ENCODE results near the gene CD109. TPM values are rescaled to one million over a fixed set of nuclear protein-coding genes. Genes with fewer than 3 reads are reported as not detected.

CD109 gene
- total RNA-seq, 1 donor from 2014 or later, result 26.0 TPM

DNA sequence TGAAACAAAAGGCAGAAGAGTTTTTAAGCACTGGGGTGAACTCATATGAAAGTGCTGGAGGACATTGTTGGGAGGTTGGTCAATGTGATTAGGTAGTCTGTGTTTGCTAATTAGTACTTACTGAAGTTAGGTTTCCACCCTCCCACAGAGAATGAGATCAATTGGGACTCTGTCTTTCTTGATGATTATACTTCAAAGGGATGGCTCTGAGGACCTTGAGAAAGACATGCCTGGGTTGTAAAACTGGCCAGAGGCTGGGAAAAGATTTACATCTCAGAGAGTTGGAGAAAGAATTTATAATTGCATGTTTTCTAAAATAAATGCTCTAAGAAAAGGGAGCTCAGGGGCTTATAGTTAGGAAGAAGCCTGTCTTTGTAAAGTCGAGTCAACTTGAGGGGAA lies 74.0 kb downstream of the CD109 start:
- peaks cover 9% of the 10 kb centered on the region for H3K9me3 Mint-ChIP-seq (ENCODE audit: low read depth)
- no peaks in the 10 kb centered on the region for H3K27me3 Mint-ChIP-seq (ENCODE audit: low read depth)
- peaks cover 29% of the 10 kb centered on the region for H3K36me3 Mint-ChIP-seq (ENCODE audit: low read depth)
- H3K4me3 Mint-ChIP-seq (ENCODE audit: unreplicated experiment), result no peak overlapping the region
- DNase-seq (ENCODE audit: low spot score), result no peak
- no peak overlapping the region for H3K27ac Mint-ChIP-seq (ENCODE audit: unreplicated experiment)
- peaks cover 20% of the 10 kb centered on the region for H3K4me1 Mint-ChIP-seq (ENCODE audit: low read depth)
- TF ChIP-seq, protein P1, sequence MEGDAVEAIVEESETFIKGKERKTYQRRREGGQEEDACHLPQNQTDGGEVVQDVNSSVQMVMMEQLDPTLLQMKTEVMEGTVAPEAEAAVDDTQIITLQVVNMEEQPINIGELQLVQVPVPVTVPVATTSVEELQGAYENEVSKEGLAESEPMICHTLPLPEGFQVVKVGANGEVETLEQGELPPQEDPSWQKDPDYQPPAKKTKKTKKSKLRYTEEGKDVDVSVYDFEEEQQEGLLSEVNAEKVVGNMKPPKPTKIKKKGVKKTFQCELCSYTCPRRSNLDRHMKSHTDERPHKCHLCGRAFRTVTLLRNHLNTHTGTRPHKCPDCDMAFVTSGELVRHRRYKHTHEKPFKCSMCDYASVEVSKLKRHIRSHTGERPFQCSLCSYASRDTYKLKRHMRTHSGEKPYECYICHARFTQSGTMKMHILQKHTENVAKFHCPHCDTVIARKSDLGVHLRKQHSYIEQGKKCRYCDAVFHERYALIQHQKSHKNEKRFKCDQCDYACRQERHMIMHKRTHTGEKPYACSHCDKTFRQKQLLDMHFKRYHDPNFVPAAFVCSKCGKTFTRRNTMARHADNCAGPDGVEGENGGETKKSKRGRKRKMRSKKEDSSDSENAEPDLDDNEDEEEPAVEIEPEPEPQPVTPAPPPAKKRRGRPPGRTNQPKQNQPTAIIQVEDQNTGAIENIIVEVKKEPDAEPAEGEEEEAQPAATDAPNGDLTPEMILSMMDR (IDR thresholded peaks at IDR 0.05), result no peak

DNA sequence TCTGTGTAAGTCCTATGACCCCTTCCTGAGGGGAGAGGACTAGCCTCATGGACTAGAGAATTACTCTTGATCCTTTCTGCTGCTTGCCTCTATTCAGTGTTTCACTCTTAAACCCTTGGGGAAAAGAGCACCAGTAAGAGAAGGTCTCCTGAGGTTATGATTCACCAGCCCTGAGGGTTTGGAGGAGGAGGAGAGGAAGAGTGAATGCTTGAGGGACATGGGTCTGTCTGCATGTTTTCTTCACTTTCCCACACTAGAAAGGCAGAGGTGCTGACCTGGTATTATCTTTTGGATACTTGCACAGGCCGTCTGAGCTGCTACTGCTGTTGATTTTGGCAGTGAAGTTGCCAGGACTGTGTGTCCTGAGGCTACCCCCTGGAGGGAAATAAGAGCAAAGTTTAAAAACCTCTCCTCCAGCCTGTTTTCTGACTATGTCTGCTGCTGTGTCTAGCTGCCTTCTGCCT lies 78.3 kb downstream of the CD109 start:
- TF ChIP-seq, protein P1 (IDR thresholded peaks at IDR 0.05), result no peak
- H3K27me3 Mint-ChIP-seq (ENCODE audit: low read depth), result no peaks in the 10 kb centered on the region
- peaks cover 11% of the 10 kb centered on the region for H3K9me3 Mint-ChIP-seq (ENCODE audit: low read depth)
- peak overlapping the region; percentile 97 for H3K27ac Mint-ChIP-seq (ENCODE audit: unreplicated experiment)
- H3K36me3 Mint-ChIP-seq (ENCODE audit: low read depth), result peaks cover 15% of the 10 kb centered on the region
- peaks cover 26% of the 10 kb centered on the region for H3K4me1 Mint-ChIP-seq (ENCODE audit: low read depth)
- no peak for DNase-seq (ENCODE audit: low spot score)
- peak overlapping the region; percentile 50 for H3K4me3 Mint-ChIP-seq (ENCODE audit: unreplicated experiment)

DNA sequence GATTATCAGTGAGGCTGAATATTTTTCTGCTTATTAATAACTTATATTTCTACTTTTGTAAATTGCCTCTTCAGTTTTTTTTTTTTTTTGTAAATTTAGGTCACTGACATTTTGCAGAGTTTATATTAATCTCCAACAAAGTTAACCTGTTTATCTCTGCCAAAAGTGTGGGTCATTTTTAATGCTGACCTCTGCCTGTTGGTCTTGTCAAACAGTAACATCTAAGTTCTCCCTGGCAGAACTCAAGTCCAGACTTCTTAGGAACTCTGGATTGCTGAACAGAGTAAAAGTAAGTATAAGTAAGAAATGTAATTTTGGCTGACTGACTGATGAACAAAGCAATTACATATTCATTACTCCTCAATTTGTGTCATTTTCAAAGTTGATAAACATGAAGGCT lies 83.9 kb downstream of the CD109 start:
- no peaks in the 10 kb centered on the region for H3K27me3 Mint-ChIP-seq (ENCODE audit: low read depth)
- no peak for DNase-seq (ENCODE audit: low spot score)
- TF ChIP-seq, protein P1 (IDR thresholded peaks at IDR 0.05), result no peak
- H3K4me3 Mint-ChIP-seq (ENCODE audit: unreplicated experiment), result no peak overlapping the region
- peaks cover 14% of the 10 kb centered on the region for H3K4me1 Mint-ChIP-seq (ENCODE audit: low read depth)
- H3K36me3 Mint-ChIP-seq (ENCODE audit: low read depth), result peaks cover 5% of the 10 kb centered on the region
- H3K9me3 Mint-ChIP-seq (ENCODE audit: low read depth), result peaks cover 3% of the 10 kb centered on the region
- H3K27ac Mint-ChIP-seq (ENCODE audit: unreplicated experiment), result no peak overlapping the region

DNA sequence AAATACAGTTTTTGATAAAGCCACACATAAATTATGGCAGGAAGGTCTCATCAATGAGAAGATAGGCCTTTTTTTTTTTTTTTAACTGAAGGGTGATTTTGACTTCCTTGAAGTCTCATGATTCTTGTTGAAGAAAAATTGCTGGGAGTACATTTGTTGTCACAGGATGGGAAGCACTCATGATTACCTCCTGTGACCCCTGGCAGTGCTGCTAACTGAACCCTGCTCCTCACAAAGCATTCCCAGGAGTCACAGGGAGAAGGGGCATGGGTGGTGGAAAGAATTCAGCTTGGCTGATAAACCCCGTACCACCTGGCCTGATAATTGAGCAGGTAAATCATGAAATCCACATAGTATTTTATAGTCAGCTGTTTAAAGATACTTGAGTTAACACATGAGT lies 86.9 kb downstream of the CD109 start:
- no peak overlapping the region for H3K27ac Mint-ChIP-seq (ENCODE audit: unreplicated experiment)
- H3K4me3 Mint-ChIP-seq (ENCODE audit: unreplicated experiment), result no peak overlapping the region
- peaks cover 7% of the 10 kb centered on the region for H3K4me1 Mint-ChIP-seq (ENCODE audit: low read depth)
- H3K36me3 Mint-ChIP-seq (ENCODE audit: low read depth), result peaks cover 13% of the 10 kb centered on the region
- TF ChIP-seq, protein P1 (IDR thresholded peaks at IDR 0.05), result no peak
- DNase-seq (ENCODE audit: low spot score), result no peak
- H3K9me3 Mint-ChIP-seq (ENCODE audit: low read depth), result peaks cover 3% of the 10 kb centered on the region
- H3K27me3 Mint-ChIP-seq (ENCODE audit: low read depth), result no peaks in the 10 kb centered on the region

DNA sequence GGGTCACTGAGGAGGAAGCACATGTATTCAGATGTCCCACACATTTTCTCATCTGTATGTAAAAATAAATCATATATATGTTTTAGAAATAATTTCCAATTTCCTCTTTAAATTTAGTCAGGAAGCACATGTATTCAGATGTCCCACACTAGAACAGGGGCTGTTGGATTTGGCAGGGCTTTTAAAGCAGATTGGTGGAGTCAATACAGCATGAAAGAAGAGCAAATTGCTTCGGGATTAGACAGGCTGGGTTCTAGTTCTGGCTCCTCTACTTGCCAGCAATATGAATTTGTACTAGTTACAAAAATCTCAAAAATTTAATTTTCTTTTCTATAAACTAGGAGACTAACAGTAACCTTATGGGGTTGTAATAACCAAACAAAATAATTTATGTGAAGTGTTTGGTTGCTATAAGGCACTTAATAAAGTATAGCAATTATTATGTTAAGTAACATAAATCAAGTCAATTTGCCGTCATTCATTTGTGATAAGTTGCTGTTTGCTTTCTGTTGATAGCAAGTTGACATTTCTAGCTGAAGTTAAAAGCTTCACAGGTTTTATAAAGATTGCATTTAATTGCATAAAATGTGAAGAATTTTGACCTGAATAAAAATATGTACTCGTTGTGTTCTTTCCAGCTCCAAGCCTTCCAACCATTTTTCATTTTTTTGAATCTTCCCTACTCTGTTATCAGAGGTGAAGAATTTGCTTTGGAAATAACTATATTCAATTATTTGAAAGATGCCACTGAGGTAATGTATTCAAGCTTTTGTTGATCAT lies 88.9 kb downstream of the CD109 start:
- no peak overlapping the region for H3K27ac Mint-ChIP-seq (ENCODE audit: unreplicated experiment)
- H3K4me1 Mint-ChIP-seq (ENCODE audit: low read depth), result peaks cover 7% of the 10 kb centered on the region
- no peak for DNase-seq (ENCODE audit: low spot score)
- H3K27me3 Mint-ChIP-seq (ENCODE audit: low read depth), result no peaks in the 10 kb centered on the region
- H3K4me3 Mint-ChIP-seq (ENCODE audit: unreplicated experiment), result no peak overlapping the region
- TF ChIP-seq, protein P1 (IDR thresholded peaks at IDR 0.05), result no peak
- peaks cover 11% of the 10 kb centered on the region for H3K36me3 Mint-ChIP-seq (ENCODE audit: low read depth)
- no peaks in the 10 kb centered on the region for H3K9me3 Mint-ChIP-seq (ENCODE audit: low read depth)

Data from chondrocyte (in vitro differentiated cells).